GM12874 (cell line): Measurements from ENCODE around the gene STIM1.

Experiments used
- TF ChIP-seq, protein P1 (sequence below): IDR thresholded peaks from 2 replicates; pipeline ENCODE4 v1.5.1; 2011; ENCODE audit warnings: low read depth, mild to moderate bottlenecking, control low read depth, low read length, moderate library complexity; ENCODE audit not compliant: insufficient read depth

STIM1 gene

DNA sequence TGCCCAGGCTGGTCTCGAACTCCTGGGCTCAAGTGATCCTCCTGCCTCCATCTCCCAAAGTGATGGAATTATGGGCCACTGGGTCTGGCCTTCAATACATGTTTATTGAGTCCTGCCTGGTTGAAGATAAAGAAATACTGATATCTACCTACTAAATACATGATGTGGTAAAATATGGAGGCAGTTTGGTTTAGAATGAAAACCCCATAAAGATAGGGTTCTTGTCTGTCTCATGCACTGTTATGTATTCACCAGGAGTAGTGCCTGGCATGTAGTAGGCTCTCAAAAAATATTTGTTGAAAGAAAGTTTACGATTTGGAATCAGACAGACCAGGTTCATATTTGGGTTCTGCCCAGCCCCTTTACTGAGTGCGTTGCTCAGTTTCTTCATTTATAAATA is 21.1 kb downstream of the STIM1 start:
- TF ChIP-seq, protein P1, sequence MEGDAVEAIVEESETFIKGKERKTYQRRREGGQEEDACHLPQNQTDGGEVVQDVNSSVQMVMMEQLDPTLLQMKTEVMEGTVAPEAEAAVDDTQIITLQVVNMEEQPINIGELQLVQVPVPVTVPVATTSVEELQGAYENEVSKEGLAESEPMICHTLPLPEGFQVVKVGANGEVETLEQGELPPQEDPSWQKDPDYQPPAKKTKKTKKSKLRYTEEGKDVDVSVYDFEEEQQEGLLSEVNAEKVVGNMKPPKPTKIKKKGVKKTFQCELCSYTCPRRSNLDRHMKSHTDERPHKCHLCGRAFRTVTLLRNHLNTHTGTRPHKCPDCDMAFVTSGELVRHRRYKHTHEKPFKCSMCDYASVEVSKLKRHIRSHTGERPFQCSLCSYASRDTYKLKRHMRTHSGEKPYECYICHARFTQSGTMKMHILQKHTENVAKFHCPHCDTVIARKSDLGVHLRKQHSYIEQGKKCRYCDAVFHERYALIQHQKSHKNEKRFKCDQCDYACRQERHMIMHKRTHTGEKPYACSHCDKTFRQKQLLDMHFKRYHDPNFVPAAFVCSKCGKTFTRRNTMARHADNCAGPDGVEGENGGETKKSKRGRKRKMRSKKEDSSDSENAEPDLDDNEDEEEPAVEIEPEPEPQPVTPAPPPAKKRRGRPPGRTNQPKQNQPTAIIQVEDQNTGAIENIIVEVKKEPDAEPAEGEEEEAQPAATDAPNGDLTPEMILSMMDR, result no peak

- TF ChIP-seq, protein P1, result no peak
Observed at GRCh38 chr11:3877364-3878257, 22.1 kb downstream of the STIM1 start.

DNA sequence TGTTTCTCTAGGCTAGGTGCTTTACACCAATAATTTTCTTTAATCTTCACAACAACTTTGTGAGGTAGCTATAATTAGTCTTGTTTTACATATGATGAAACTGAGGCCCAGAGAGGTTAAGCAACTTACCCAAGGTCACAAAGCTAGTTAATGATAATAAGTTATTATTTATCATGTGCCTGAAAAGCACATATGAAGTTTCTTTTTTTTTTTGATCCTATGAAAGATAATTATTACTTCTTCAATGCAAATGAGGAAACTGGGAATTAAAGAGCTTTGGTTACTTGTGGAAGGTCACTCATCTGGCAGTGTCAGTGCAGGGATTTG is 22.8 kb downstream of the STIM1 start:
- TF ChIP-seq, protein P1, result no peak

DNA sequence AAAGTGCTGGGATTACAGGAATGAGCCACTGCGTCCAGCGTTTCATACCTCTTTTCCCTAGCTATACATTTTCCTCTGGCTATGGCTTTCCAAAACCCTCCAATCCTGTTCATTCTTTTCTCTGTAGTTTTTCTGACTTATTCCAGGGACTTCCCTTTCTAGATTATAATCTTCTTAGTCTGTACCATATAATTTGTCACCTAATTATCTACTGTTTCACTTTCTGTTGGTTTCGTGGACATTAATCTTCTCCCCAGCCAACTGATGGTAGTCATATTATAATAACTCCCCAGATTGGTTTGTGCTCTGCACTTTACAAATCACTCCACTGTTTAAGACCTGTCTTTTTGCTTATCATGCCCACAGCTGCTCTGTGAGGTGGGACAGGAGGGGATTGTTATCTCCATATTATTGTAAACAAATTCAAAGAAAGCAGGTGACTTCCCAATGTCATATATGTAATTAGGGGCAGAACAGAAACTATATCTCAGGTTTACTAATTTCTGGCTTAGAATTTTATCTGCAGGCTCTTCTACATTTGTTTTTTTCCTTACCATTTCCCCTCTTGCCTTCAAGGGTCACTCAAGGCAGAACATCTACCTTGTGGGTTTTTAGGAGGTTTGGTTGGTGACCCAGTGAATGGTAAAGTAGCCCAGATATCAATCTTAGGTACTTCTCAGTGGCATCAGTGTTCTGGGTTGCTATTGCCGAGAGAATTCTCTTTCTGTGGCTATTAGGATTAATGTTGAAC is 23.9 kb downstream of the STIM1 start:
- TF ChIP-seq, protein P1, result no peak

- TF ChIP-seq, protein P1, result no peak
Observed at GRCh38 chr11:3879967-3880542, 24.6 kb downstream of the STIM1 start.

- TF ChIP-seq, protein P1, result no peak
Observed at GRCh38 chr11:3880724-3881123, 25.3 kb downstream of the STIM1 start.

GRCh38 chr11:3882655-3883054 is 27.2 kb downstream of the STIM1 start:
- TF ChIP-seq, protein P1, result no peak
